ENCODE data around the gene IFI27. TPM values are rescaled to one million over a fixed set of nuclear protein-coding genes. Genes with fewer than 3 reads are reported as not detected.

Gene IFI27
- total RNA-seq, 4 donors from 2014 or later = 39.5 to 958 (median 291) TPM

Other genes with a start within 250 kb of the IFI27 start
- not detected for gene FAM181A, start 183.4 kb upstream of the IFI27 start, total RNA-seq
- 1 to 10 TPM in 3 of 4 donors, under 1 TPM in 1; 0.83 to 8.8 (median 3.7) TPM for gene ASB2, start 134.2 kb upstream of the IFI27 start, total RNA-seq
- gene CCDC197, start 113.4 kb upstream of the IFI27 start, total RNA-seq = not detected
- gene OTUB2, start 84.4 kb upstream of the IFI27 start, total RNA-seq = 10 to 100 TPM in 1 of 4 donors, 1 to 10 TPM in 3; 2.1 to 10.3 (median 7.4) TPM
- 100 to 1,000 TPM in 1 of 4 donors, 10 to 100 TPM in 3; 63.9 to 114 (median 71.9) TPM for gene DDX24, start 29.5 kb upstream of the IFI27 start, total RNA-seq
- gene IFI27L1, start 29.4 kb upstream of the IFI27 start, total RNA-seq = 10 to 100 TPM in 1 of 4 donors, 1 to 10 TPM in 3; 1.9 to 12.5 (median 8.6) TPM
- gene IFI27L2, start 18.9 kb downstream of the IFI27 start, total RNA-seq = 10 to 100 TPM; 50.6 to 97.1 (median 66.0) TPM
- 1 to 10 TPM in 1 of 4 donors, under 1 TPM in 3; 0.08 to 1.7 (median 0.48) TPM for gene PPP4R4, start 63.6 kb downstream of the IFI27 start, total RNA-seq
- gene SERPINA10, start 182.5 kb downstream of the IFI27 start, total RNA-seq = not detected
- gene SERPINA6, start 212.6 kb downstream of the IFI27 start, total RNA-seq = not detected